Stimulated activated CD4-positive, alpha-beta T cell treated with anti-CD3 and anti-CD28 coated beads, Interleukin-1b, Interleukin-23, amount 100 ng/mL, for 4 hours (primary cell): ENCODE results near the gene TRPT1.

Source experiments
- DNase-seq, 2 donors: peaks; one replicate each; pipeline ENCODE4 v3.0.0-alpha.2; 2020; ENCODE audit warnings: low read depth in 2 of 2

The TRPT1 gene

GRCh38 chr11:64230171-64230984, 4.4 kb upstream of the TRPT1 start, which contains the start of gene DNAJC4:
Gene DNAJC4 (plus strand): TSS chr11:64230548. CDS start chr11:64230855, 307 bp downstream.
- DNase-seq, result peak; percentile 67 to 82

- no peak for DNase-seq
Observed at GRCh38 chr11:64229744-64230170, 3.8 kb upstream of the TRPT1 start.

- no peak for DNase-seq
Observed at GRCh38 chr11:64229090-64229743, 3.2 kb upstream of the TRPT1 start.

GRCh38 chr11:64227405-64227956, 1.5 kb upstream of the TRPT1 start:
- DNase-seq, result no peak

GRCh38 chr11:64226507-64227051, 593 bp upstream of the TRPT1 start:
- peak in 1 of 2 donors; percentile 47 for DNase-seq

- no peak for DNase-seq
Observed at GRCh38 chr11:64224891-64225607, 937 bp downstream of the TRPT1 start.

- no peak for DNase-seq
Observed at GRCh38 chr11:64224151-64224890, 1.7 kb downstream of the TRPT1 start.

- no peak for DNase-seq
Observed at GRCh38 chr11:64223001-64223651, 2.9 kb downstream of the TRPT1 start.

- DNase-seq, result no peak
Observed at GRCh38 chr11:64222651-64223000, 3.4 kb downstream of the TRPT1 start.

GRCh38 chr11:64220798-64221197, 5.2 kb downstream of the TRPT1 start:
- DNase-seq, result no peak

- no peak for DNase-seq
Observed at GRCh38 chr11:64220271-64220670, 5.7 kb downstream of the TRPT1 start.

- no peak for DNase-seq
Observed at GRCh38 chr11:64219755-64220154, 6.2 kb downstream of the TRPT1 start.

GRCh38 chr11:64219354-64219684, 6.7 kb downstream of the TRPT1 start:
- no peak for DNase-seq

GRCh38 chr11:64218628-64219353, 7.2 kb downstream of the TRPT1 start:
- no peak for DNase-seq

- DNase-seq, result no peak
Observed at GRCh38 chr11:64216879-64217278, 9.1 kb downstream of the TRPT1 start.

- DNase-seq, result no peak
Observed at GRCh38 chr11:64211181-64211872, 14.7 kb downstream of the TRPT1 start.

GRCh38 chr11:64210301-64211020, 15.5 kb downstream of the TRPT1 start:
- no peak for DNase-seq

- no peak for DNase-seq
Observed at GRCh38 chr11:64209563-64209843, 16.5 kb downstream of the TRPT1 start.
